NOMO-1 treated with dmso at 0.1 percent for 144 hours (cell line): Measurements from ENCODE around the gene GPANK1.

Experiments used
- DNase-seq: peaks from one replicate; lab custom pipeline; 2025; ENCODE audit not compliant: unreplicated experiment; lab: John Stamatoyannopoulos, UW

Gene GPANK1

GRCh38 chr6:31663126-31663960, 1.5 kb downstream of the GPANK1 start:
- DNase-seq: no peak

GRCh38 chr6:31662124-31662723, 2.6 kb downstream of the GPANK1 start:
- no peak for DNase-seq

- DNase-seq: no peak
Observed at GRCh38 chr6:31661262-31662123, 3.3 kb downstream of the GPANK1 start.

GRCh38 chr6:31660381-31661261, 4.2 kb downstream of the GPANK1 start, which contains the start of gene C6orf47:
TSS of gene C6orf47 (minus strand) at chr6:31660778. CDS start at chr6:31659947, 831 bp downstream.
- DNase-seq: peak; percentile 75

- DNase-seq: peak; percentile 32
Observed at GRCh38 chr6:31659649-31660380, 5.0 kb downstream of the GPANK1 start.

GRCh38 chr6:31658983-31659648, 5.7 kb downstream of the GPANK1 start:
- no peak for DNase-seq

GRCh38 chr6:31658158-31658688, 6.6 kb downstream of the GPANK1 start:
- no peak for DNase-seq

GRCh38 chr6:31657406-31658157, 7.2 kb downstream of the GPANK1 start:
- no peak for DNase-seq

- DNase-seq: no peak
Observed at GRCh38 chr6:31655349-31656237, 9.2 kb downstream of the GPANK1 start, which contains the start of gene APOM. TSS of gene APOM (plus strand) at chr6:31655894. CDS start at chr6:31655967, 73 bp downstream.

- DNase-seq: no peak
Observed at GRCh38 chr6:31654574-31655348, 10.0 kb downstream of the GPANK1 start.

- peak; percentile 94 for DNase-seq
Observed at GRCh38 chr6:31652925-31653724, 11.7 kb downstream of the GPANK1 start.

- DNase-seq: peak; percentile 58
Observed at GRCh38 chr6:31651602-31652191, 13.1 kb downstream of the GPANK1 start.

GRCh38 chr6:31645325-31645724, 19.5 kb downstream of the GPANK1 start:
- no peak for DNase-seq

GRCh38 chr6:31643818-31644454, 20.9 kb downstream of the GPANK1 start:
- DNase-seq: no peak
